Mucosa of rectum (tissue), 2 donors: ENCODE data around the gene RBM47.
"Not testable (repeated sequence)": the region's sequence is repeated elsewhere in the genome, so short reads cannot be mapped to it uniquely, and the experiment has no call there.

Experiments
- H3K27ac ChIP-seq, 2 donors: one replicate each; pipeline ENCODE4 v1.7.0; 2013; ENCODE audit warnings: inconsistent platforms in 2 of 2, low read depth in 2 of 2, low read length in 2 of 2
- H3K27me3 ChIP-seq, 2 donors: one replicate each; pipeline ENCODE4 v1.7.0; 2013; ENCODE audit warnings: low read length in 2 of 2; ENCODE audit not compliant: control insufficient read depth in 2 of 2, insufficient read depth in 2 of 2
- H3K36me3 ChIP-seq, 2 donors: one replicate each; pipeline ENCODE4 v1.7.0; 2013; ENCODE audit warnings: low read length in 2 of 2; ENCODE audit not compliant: control insufficient read depth in 2 of 2, insufficient read depth in 2 of 2
- H3K4me1 ChIP-seq, 2 donors: one replicate each; pipeline ENCODE4 v1.7.0; 2013; ENCODE audit warnings: low read length in 2 of 2, mild to moderate bottlenecking in 1 of 2; ENCODE audit not compliant: control insufficient read depth in 2 of 2, insufficient read depth in 2 of 2
- H3K4me3 ChIP-seq, 2 donors: one replicate each; pipeline ENCODE4 v1.7.0; 2013; ENCODE audit warnings: low read length in 2 of 2
- H3K9ac ChIP-seq, 2 donors: one replicate each; pipeline ENCODE4 v1.7.0; 2013; ENCODE audit warnings: low read length in 2 of 2, low read depth in 1 of 2, mild to moderate bottlenecking in 1 of 2
- H3K9me3 ChIP-seq, 2 donors: one replicate each; pipeline ENCODE4 v1.7.0; 2013; ENCODE audit warnings: low read length in 2 of 2; ENCODE audit not compliant: control insufficient read depth in 2 of 2
- donor health status: healthy.
- donor health status: Normal muscosa, but diverticular disease.

Gene RBM47

GRCh38 chr4:40564815-40565483 lies 64.7 kb downstream of the RBM47 start:
- Histone ChIP-seq H3K4me1 (peaks cover 0 to 2% of the 10 kb centered on the region in 2 donors), H3K9me3 (no peaks in the 10 kb centered on the region), H3K4me3 (no peak overlapping the region), H3K36me3 (no peaks in the 10 kb centered on the region), H3K27ac (no peak overlapping the region), H3K27me3 (no peaks in the 10 kb centered on the region), H3K9ac (no peak overlapping the region)

- H3K27me3 ChIP-seq = no peaks in the 10 kb centered on the region
- H3K9ac ChIP-seq = no peak overlapping the region
- peaks cover 0 to 2% of the 10 kb centered on the region in 2 donors for H3K4me1 ChIP-seq
- H3K27ac ChIP-seq = no peak overlapping the region
- no peaks in the 10 kb centered on the region for H3K36me3 ChIP-seq
- H3K4me3 ChIP-seq = no peak overlapping the region
- no peaks in the 10 kb centered on the region for H3K9me3 ChIP-seq
These were observed 65.7 kb downstream of the RBM47 start for GRCh38 chr4:40564004-40564403.

GRCh38 chr4:40563401-40563800 lies 66.3 kb downstream of the RBM47 start:
- no peaks in the 10 kb centered on the region for H3K36me3 ChIP-seq
- no peaks in the 10 kb centered on the region for H3K27me3 ChIP-seq
- no peak overlapping the region for H3K27ac ChIP-seq
- peaks cover 0 to 2% of the 10 kb centered on the region in 2 donors for H3K4me1 ChIP-seq
- no peak overlapping the region for H3K9ac ChIP-seq
- no peak overlapping the region for H3K4me3 ChIP-seq
- H3K9me3 ChIP-seq = no peaks in the 10 kb centered on the region

- Histone ChIP-seq H3K9me3 (no peaks in the 10 kb centered on the region), H3K4me1 (peaks cover 0 to 2% of the 10 kb centered on the region in 2 donors), H3K27me3 (no peaks in the 10 kb centered on the region), H3K36me3 (no peaks in the 10 kb centered on the region), H3K9ac (no peak overlapping the region), H3K4me3 (no peak overlapping the region), H3K27ac (no peak overlapping the region)
These were observed 67.0 kb downstream of the RBM47 start for GRCh38 chr4:40562681-40563080.

- Histone ChIP-seq H3K9me3 (no peaks in the 10 kb centered on the region), H3K27ac (no peak overlapping the region), H3K9ac (no peak overlapping the region), H3K27me3 (no peaks in the 10 kb centered on the region), H3K4me1 (peaks cover 0 to 2% of the 10 kb centered on the region in 2 donors), H3K4me3 (no peak overlapping the region), H3K36me3 (no peaks in the 10 kb centered on the region)
These were observed 67.5 kb downstream of the RBM47 start for GRCh38 chr4:40562208-40562607.

GRCh38 chr4:40561543-40562177 lies 68.0 kb downstream of the RBM47 start:
- not testable (repeated sequence) for H3K27ac ChIP-seq, H3K36me3 ChIP-seq, H3K4me3 ChIP-seq, H3K4me1 ChIP-seq, H3K9me3 ChIP-seq, H3K9ac ChIP-seq, H3K27me3 ChIP-seq

GRCh38 chr4:40559585-40560465 lies 69.8 kb downstream of the RBM47 start:
- Histone ChIP-seq H3K4me1 (peaks cover 0 to 2% of the 10 kb centered on the region in 2 donors), H3K4me3 (no peak overlapping the region), H3K27me3 (no peaks in the 10 kb centered on the region), H3K36me3 (no peaks in the 10 kb centered on the region), H3K9ac (no peak overlapping the region), H3K9me3 (no peaks in the 10 kb centered on the region), H3K27ac (peak overlapping the region; percentile 53 to 58)

GRCh38 chr4:40557736-40558135 lies 71.9 kb downstream of the RBM47 start:
- H3K4me1 ChIP-seq = no peaks in the 10 kb centered on the region
- H3K36me3 ChIP-seq = no peaks in the 10 kb centered on the region
- H3K27me3 ChIP-seq = no peaks in the 10 kb centered on the region
- no peak overlapping the region for H3K9ac ChIP-seq
- no peaks in the 10 kb centered on the region for H3K9me3 ChIP-seq
- H3K4me3 ChIP-seq = no peak overlapping the region
- H3K27ac ChIP-seq = no peak overlapping the region

GRCh38 chr4:40555176-40555900 lies 74.3 kb downstream of the RBM47 start:
- Histone ChIP-seq H3K27ac (no peak overlapping the region), H3K27me3 (no peaks in the 10 kb centered on the region), H3K9ac (no peak overlapping the region), H3K4me1 (peaks cover 8 to 12% of the 10 kb centered on the region in 2 donors), H3K36me3 (no peaks in the 10 kb centered on the region), H3K9me3 (no peaks in the 10 kb centered on the region), H3K4me3 (no peak overlapping the region)
